ENCODE measurements around the gene BEX5.
"Not testable (repeated sequence)": the region's sequence is repeated elsewhere in the genome, so short reads cannot be mapped to it uniquely, and the experiment has no call there.

The BEX5 gene

DNA sequence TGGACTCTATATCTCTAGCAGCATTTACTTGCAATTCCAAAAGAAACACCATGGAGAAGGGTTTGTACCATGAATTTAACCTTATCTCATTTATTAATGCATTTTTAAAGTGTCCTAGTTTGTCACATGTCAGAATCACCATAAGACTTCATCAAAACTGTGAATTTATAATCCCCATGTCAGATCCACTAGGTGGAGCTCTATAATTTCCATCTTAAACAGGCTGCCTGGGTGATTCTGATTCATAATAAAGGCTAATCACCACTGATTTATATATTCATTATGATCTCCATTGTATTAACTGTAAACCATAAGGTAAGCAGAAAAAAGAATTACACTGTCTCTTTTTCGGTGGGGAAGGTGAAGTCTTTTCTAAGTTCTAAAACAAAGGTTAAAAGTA lies 26.3 kb downstream of the BEX5 start:
- no peak overlapping the region for H3K27ac ChIP-seq
- TF ChIP-seq ZFX (IDR thresholded peaks at IDR 0.05; ENCODE audit: borderline replicate concordance) (no peak), CTCF (IDR thresholded peaks at IDR 0.05) (peak; percentile 48)

GRCh38 chrX:102126863-102127262 lies 28.9 kb downstream of the BEX5 start:
- no peak overlapping the region for H3K27ac ChIP-seq
- TF ChIP-seq ZFX (IDR thresholded peaks at IDR 0.05; ENCODE audit: borderline replicate concordance) (no peak), CTCF (IDR thresholded peaks at IDR 0.05) (no peak)

DNA sequence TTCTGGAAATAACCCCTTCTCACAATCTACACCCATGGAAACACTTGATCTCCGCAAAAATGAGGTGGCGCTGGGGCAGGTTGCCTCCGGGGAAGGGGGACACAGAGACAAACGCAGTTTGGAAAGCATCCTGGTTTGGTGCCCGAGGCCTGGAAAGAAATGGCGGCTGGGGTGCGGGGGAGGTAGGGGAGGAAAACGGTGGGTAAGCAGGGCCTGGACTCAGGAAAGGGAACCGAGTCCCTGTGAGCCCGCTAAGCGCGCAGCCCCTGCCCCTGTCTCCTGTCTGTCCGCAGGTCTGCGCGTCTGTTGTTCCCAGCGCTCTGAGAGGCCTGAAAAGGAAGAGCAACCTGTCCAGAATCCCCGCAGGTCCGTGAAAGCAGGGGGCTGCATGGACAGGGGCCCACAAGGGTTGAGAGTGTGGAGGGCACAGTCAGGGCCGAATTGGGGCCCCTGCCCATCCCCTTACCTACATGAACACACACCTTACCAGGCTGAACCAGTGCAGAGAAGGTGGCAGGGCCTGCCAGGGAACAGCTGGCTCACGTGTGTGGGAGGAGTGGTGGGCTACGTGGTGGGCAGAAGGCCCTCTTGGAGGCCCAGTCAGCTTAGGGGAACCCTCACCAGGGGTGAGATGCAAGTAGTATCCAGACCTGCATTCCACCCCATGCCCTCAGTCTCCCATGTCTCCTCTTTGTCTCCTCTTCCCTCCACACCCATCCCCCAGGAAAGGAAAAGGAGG lies 29.5 kb downstream of the BEX5 start:
- H3K27ac ChIP-seq: not testable (repeated sequence)

- not testable (repeated sequence) for H3K27ac ChIP-seq
Measured at GRCh38 chrX:102125436-102125835, 30.3 kb downstream of the BEX5 start, which contains the start of gene TCEAL2. Gene TCEAL2, plus strand, starts transcription at chrX:102125679. Its CDS starts 1,152 bp downstream, at chrX:102126831.

- not testable (repeated sequence) for H3K27ac ChIP-seq
Measured at GRCh38 chrX:102125014-102125413, 30.8 kb downstream of the BEX5 start.

GRCh38 chrX:102115748-102116147 lies 40.0 kb downstream of the BEX5 start:
- H3K27ac ChIP-seq: no peak overlapping the region
- TF ChIP-seq CTCF (IDR thresholded peaks at IDR 0.05) (no peak), ZFX (IDR thresholded peaks at IDR 0.05; ENCODE audit: borderline replicate concordance) (no peak)

DNA sequence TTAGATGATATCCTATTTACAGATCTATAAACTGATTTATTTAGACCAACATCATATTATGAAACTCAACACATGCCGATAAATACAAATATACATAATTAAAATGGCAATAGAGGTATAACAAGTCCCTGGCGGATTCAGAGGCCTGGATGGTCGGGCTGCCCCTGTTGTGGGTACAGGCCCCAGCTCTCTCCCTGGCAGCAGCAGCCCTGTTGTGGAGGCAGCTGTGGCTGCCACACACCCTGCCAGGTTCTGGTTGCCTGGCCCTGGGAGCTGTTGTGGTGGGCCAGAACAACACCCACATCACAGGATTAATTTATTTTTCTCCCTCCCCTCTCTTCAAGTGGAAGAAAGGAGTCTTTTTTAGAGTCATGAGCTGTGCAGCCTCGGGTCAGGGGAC lies 42.4 kb downstream of the BEX5 start:
- TF ChIP-seq CTCF (IDR thresholded peaks at IDR 0.05): no peak
- TF ChIP-seq ZFX (IDR thresholded peaks at IDR 0.05; ENCODE audit: borderline replicate concordance): no peak
- H3K27ac ChIP-seq: no peak overlapping the region
